Keratinocyte (primary cell): Measurements from ENCODE around the gene NDUFS1.

Experiments
- CTCF ChIP-seq, 3 experiments: IDR thresholded peaks in 1 of 3; conservative IDR thresholded peaks in 1 of 3; optimal IDR thresholded peaks in 1 of 3; 2 replicates in 2 of 3; 3 replicates in 1 of 3; pipeline versions ENCODE3 to v1.5.1; 2011; ENCODE audit warnings: low read length in 3 of 3, mild to moderate bottlenecking in 3 of 3, moderate library complexity in 2 of 3, control low read depth in 1 of 3, inconsistent platforms in 1 of 3; ENCODE audit not compliant: insufficient read depth in 2 of 3; ENCODE audit errors: extremely low read depth in 1 of 3
- EZH2 ChIP-seq: IDR thresholded peaks from one replicate; pipeline ENCODE4 v1.6.1; 2012; ENCODE audit warnings: inconsistent platforms, mild to moderate bottlenecking, low read length, moderate library complexity

DNA sequence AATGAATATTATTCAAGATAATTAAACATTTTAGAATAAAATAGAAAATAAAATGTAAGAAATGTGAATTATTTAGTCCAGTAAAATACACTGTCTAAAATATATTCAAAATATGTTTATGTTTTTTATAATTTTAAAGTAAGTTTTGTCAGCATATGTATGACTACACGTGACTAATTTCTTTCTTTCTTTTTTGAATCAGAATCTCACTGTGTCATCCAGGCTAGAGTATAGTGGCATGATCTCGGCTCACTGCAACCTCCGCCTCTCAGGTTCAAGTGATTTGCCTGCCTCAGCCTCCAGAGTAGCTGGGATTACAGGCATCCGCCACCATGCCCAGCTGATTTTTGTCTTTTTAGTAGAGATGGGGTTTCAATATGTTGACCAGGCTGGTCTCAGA lies 54.2 kb downstream of the NDUFS1 start:
- no peak for TF ChIP-seq CTCF (optimal IDR thresholded peaks at IDR 0.05 in 1 of 3, IDR thresholded peaks at IDR 0.05 in 1 of 3, conservative IDR thresholded peaks at IDR 0.05 in 1 of 3; ENCODE audit: extremely low read depth in 1 of 3, insufficient read depth in 2 of 3, low read length in 3 of 3)
- TF ChIP-seq EZH2, result no peak
